BE2C (cell line): ENCODE data around the gene TCOF1.

Experiments
- DNase-seq: peaks from one replicate; pipeline ENCODE4 v3.0.0-alpha.2; 2020
- H3K27me3 ChIP-seq: fragments of 250-450 bp; sonication (Bioruptor Pico); 2 replicates; pipeline ENCODE4 v1.5.1; 2020; ENCODE audit warnings: mild to moderate bottlenecking
- H3K36me3 ChIP-seq: fragments of 250-450 bp; sonication (Bioruptor Pico); 2 replicates; pipeline ENCODE4 v1.5.1; 2020; ENCODE audit warnings: mild to moderate bottlenecking
- H3K4me1 ChIP-seq: fragments of 250-450 bp; sonication (Bioruptor Pico); 2 replicates; pipeline ENCODE4 v1.5.1; 2020
- H3K4me3 ChIP-seq: 2 replicates; pipeline ENCODE4 v1.5.1; 2011; ENCODE audit warnings: low read depth, low read length
- H3K9me3 ChIP-seq: fragments of 250-450 bp; sonication (Bioruptor Pico); 2 replicates; pipeline ENCODE4 v1.5.1; 2020
- TF ChIP-seq, protein P1 (sequence below): IDR thresholded peaks from 2 replicates; pipeline ENCODE4 v1.5.1; 2012; ENCODE audit warnings: mild to moderate bottlenecking, low read depth, low read length

Gene TCOF1

DNA sequence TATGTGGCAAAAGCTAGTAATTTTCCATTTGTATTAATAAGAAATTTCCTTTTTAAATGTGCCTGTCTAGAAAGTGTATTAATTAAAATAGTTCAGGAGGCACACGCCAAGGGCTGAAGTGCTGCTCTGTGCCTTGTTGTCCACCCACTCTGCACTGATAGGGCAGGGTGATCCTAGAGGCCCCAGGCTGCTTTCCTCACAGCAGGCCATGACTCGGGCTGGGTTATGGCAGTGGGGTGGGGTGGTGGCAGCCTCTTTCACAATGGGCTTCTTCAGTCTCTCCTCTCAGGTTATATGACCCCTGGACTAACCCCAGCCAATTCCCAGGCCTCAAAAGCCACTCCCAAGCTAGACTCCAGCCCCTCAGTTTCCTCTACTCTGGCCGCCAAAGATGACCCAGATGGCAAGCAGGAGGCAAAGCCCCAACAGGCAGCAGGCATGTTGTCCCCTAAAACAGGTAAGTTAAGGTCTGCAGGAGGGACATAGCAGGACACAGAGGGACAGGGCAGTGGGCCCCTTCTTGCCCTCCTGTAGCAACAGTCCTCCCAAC, 35.7 kb downstream of the TCOF1 start:
- Histone ChIP-seq H3K4me1 (no peaks in the 10 kb centered on the region), H3K4me3 (no peak overlapping the region), H3K36me3 (peaks cover 83% of the 10 kb centered on the region), H3K27me3 (no peaks in the 10 kb centered on the region), H3K9me3 (no peaks in the 10 kb centered on the region)
- DNase-seq, result no peak
- TF ChIP-seq, protein P1, sequence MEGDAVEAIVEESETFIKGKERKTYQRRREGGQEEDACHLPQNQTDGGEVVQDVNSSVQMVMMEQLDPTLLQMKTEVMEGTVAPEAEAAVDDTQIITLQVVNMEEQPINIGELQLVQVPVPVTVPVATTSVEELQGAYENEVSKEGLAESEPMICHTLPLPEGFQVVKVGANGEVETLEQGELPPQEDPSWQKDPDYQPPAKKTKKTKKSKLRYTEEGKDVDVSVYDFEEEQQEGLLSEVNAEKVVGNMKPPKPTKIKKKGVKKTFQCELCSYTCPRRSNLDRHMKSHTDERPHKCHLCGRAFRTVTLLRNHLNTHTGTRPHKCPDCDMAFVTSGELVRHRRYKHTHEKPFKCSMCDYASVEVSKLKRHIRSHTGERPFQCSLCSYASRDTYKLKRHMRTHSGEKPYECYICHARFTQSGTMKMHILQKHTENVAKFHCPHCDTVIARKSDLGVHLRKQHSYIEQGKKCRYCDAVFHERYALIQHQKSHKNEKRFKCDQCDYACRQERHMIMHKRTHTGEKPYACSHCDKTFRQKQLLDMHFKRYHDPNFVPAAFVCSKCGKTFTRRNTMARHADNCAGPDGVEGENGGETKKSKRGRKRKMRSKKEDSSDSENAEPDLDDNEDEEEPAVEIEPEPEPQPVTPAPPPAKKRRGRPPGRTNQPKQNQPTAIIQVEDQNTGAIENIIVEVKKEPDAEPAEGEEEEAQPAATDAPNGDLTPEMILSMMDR, result no peak

DNA sequence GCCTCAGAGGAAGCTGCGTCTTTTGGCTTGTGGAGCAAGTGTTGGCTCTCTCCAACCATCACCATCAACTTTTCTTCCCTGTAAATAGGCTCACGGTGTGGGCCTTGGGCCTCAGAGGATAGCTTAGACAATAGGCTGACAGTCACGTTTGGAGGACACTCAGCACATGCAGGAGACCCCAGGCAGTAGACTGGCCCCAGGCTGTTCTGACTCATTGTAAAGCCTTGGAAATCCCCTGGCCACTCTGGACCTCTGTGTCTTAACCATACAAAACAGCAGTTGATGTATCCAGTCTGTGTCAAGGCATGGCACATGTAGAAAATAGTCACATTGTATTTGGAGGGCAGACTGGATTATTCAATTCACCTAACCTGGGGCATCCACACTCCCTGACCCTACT, 36.6 kb downstream of the TCOF1 start:
- no peak for DNase-seq

DNA sequence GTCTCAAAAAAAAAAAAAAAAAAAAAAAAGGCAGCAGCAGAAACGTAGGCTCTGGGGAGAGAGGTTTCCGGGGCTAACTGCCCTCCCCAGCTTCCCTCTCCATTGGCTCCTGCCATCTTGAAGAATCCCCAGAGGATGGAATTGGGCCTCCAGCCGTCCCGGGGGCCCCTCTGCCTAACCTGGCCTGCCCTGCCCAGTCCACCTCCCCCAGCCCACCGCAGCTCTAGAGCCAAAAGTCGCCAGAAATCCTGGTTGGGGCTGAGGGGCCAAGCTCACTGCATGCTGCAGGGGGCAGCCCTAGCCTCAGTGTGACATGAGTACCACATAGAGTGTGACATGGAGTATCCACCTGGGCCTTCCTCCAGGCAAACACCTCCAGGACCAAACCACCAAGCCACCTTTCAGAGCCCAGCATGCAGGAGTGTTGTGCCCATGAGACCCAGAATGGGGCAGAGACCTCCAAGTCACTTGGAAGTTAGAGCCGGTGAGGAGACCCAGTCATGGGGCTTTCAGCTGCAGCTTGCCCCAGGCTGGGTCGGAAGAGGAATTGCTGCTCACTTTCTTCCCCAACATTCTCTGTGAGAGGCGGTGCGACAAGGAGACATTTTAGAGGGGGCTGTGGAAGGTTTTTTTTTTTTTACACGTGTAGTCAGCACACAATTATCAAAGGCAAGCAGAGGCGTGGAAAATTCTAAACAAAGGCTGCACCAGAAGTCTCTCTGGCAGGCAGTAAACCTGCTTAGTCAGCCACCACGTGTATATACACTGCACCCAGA, 37.6 kb downstream of the TCOF1 start:
- Histone ChIP-seq H3K27me3 (no peaks in the 10 kb centered on the region), H3K9me3 (no peaks in the 10 kb centered on the region), H3K4me1 (no peaks in the 10 kb centered on the region), H3K36me3 (peaks cover 84% of the 10 kb centered on the region), H3K4me3 (no peak overlapping the region)
- TF ChIP-seq, protein P1, result no peak
- no peak for DNase-seq

More for the DNA sequence above, 36.6 kb downstream of the TCOF1 start:
- Histone ChIP-seq H3K27me3 (no peaks in the 10 kb centered on the region), H3K4me3 (no peak overlapping the region), H3K36me3 (peaks cover 85% of the 10 kb centered on the region), H3K9me3 (no peaks in the 10 kb centered on the region), H3K4me1 (no peaks in the 10 kb centered on the region)
- TF ChIP-seq, protein P1, result no peak

DNA sequence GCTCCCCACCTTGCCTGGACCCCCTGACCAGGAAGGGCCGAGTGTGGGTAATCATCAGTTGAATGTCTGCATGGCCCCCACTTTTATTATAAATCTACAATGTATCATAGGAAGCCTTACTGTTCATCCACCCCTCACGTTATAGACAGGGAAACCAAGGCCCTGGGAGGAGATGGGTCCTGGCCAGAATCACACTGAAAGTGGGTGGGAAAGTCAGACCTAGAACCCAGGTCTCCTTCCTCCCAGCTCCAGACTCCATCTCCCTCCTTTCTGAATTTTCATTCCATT, 38.1 kb downstream of the TCOF1 start:
- no peaks in the 10 kb centered on the region for H3K27me3 ChIP-seq
- H3K4me3 ChIP-seq, result no peak overlapping the region
- peaks cover 82% of the 10 kb centered on the region for H3K36me3 ChIP-seq
- H3K9me3 ChIP-seq, result no peaks in the 10 kb centered on the region
- no peak for DNase-seq
- H3K4me1 ChIP-seq, result no peaks in the 10 kb centered on the region
- TF ChIP-seq, protein P1, result no peak

DNA sequence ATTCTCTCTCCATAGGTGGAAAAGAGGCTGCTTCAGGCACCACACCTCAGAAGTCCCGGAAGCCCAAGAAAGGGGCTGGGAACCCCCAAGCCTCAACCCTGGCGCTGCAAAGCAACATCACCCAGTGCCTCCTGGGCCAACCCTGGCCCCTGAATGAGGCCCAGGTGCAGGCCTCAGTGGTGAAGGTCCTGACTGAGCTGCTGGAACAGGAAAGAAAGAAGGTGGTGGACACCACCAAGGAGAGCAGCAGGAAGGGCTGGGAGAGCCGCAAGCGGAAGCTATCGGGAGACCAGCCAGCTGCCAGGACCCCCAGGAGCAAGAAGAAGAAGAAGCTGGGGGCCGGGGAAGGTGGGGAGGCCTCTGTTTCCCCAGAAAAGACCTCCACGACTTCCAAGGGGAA, 38.8 kb downstream of the TCOF1 start:
- TF ChIP-seq, protein P1, result no peak

DNA sequence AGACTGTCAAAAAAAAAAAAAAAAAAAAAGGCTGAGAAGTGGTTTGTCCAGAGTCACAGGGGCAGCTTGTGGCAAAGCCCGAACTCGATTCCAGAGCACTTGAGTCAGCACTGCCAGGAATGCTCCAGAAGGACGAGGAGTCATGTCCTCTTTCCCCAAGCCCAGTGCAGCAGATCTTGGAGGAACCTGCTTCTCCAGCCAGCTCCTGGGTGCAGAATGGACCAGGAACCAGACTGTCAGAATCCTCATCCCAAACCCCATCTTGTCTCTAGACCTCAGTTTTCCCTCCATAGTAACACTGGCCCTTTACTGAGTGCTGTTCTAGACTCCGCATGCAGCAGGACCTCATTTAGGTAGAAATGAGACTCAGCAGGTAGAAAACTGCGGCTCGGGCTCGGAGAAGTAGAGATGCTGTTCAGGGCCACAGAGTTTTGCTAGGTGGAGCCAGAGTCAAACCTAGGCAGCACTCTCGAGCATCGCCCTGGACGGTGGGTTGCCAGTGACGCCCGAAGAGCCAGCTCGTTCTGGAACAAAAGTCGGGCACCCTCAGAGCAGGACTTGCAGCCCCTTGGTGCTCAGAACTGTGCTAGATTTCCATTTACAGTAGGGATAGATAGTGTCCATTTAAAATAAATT, 39.8 kb downstream of the TCOF1 start:
- no peak for DNase-seq
- TF ChIP-seq, protein P1, result no peak
- Histone ChIP-seq H3K27me3 (no peaks in the 10 kb centered on the region), H3K4me1 (no peaks in the 10 kb centered on the region; the same call in 1 of the 2 replicates), H3K4me3 (no peak overlapping the region), H3K36me3 (peaks cover 66% of the 10 kb centered on the region), H3K9me3 (no peaks in the 10 kb centered on the region)

More for the DNA sequence above, 38.8 kb downstream of the TCOF1 start:
- Histone ChIP-seq H3K27me3 (no peaks in the 10 kb centered on the region), H3K9me3 (no peaks in the 10 kb centered on the region), H3K4me1 (no peaks in the 10 kb centered on the region; the same call in 1 of the 2 replicates), H3K4me3 (no peak overlapping the region), H3K36me3 (peaks cover 76% of the 10 kb centered on the region)
- no peak for DNase-seq
